NCI-H1436 treated with DMSO at 0.1 percent for 48 hours (cell line): ENCODE results near the gene ZNF423.

Source experiments
- DNase-seq: peaks from one replicate; lab custom pipeline; 2025; lab: John Stamatoyannopoulos, UW

Gene ZNF423

DNA sequence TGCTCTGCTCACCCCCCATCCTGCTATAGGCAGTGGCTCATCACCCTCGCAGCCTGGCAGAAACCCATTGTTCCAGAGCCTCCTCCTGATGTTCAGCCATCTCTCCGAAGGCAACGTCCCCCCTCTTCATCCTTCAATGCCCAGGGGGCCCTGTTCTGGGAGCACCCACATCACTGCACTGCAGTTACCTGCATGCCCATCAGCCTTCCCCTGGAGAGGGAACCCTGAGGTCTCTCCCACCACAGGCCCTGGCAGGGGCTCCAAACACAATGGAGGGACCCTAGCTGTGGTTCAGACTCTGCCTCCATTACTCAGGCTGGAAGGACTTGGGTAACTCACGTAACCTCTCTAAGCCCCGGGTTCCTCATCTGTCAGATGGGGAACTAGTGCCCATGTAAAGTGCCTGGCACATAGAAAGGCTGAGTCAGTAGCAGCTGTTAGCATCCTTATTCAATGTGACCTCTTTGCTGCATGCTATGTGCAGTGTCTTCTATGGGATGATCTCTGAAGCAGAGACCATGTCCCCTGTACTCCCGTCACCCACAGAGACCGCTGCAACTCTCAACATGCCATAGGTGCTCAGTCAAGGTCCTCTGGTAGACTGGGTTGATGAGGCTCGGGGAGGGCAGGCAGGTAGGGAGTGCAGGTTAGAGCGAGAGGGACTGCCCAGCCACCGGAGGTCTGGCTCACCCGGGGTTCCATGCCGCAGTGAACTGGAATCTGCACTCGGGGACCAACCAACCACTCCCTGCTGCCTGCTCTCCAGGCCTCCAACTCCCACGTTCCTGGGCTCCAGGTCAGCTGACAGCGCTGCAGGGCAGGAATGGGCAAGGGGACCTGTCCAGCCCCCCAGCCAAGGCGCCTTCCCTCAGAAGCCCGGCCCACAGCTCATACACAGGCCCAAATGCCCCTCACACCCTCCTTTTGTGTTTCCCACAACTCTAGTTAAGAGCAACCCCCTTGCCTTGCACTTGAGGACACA, 233.2 kb downstream of the ZNF423 start:
- DNase-seq = no peak

- no peak for DNase-seq
Measured at GRCh38 chr16:49622084-49622390, 233.9 kb downstream of the ZNF423 start.

GRCh38 chr16:49621241-49622083, 234.4 kb downstream of the ZNF423 start:
- no peak for DNase-seq

DNA sequence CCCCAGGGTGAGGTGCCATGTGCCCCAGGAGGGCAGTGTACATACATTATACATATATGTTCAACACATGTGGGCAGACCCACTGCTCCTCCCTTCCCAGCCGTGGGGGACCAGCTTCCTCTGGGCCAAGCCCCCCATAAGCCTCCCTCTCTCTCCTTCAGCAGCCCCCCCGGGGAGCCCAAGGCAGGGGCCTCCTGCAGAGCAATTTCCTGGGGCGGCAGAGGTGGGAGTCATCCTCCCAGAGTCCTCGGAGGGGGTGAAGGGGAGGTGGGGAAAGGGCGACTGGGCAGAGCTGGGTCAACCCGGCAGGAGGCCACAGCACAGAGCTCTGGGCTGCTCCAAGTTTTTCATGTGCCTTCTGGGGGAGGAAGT, 235.1 kb downstream of the ZNF423 start:
- DNase-seq = no peak

GRCh38 chr16:49620158-49620868, 235.6 kb downstream of the ZNF423 start:
- DNase-seq = no peak

- DNase-seq = no peak
Measured at GRCh38 chr16:49619811-49620157, 236.1 kb downstream of the ZNF423 start.

DNA sequence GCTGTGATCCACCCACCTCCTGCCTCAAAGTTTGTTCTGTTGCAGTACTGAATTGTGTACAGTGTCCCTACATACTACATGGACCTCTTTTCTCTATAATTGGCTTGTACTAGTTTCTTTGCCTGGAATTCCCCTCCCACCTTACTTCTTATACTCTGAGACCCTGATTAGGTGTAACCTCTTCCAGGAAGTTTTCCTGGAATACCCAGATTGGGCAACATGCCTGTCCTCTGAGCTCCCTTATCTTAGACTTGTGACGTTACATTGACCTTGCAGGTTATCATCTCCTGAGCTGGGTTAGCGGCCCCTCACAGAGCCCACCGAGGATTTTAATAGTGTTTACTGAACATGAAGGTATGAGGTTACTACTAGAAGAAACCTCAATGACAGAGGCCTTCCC, 237.0 kb downstream of the ZNF423 start:
- no peak for DNase-seq

GRCh38 chr16:49617710-49618330, 238.1 kb downstream of the ZNF423 start:
- DNase-seq = no peak

- DNase-seq = no peak
Measured at GRCh38 chr16:49617016-49617629, 238.8 kb downstream of the ZNF423 start.

DNA sequence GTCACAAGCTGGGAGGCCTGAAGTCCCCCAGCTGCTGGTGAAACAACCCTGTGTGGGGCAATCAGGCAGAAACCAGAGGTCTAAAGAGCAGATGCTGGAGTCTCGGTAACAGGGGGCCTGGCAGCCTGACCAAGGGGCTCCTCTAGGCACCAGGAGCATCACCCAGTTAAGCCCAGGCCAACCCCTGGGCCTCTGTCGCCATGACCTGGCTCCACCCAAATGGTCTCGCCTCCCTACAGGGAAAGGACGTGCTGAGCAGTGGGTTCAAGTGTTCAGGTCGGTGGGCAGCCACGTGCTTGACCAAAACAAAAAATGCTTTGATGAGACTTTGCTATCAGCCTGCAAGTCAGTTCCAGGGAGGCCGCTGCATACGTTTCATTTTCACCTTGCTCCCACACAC, 240.3 kb downstream of the ZNF423 start:
- no peak for DNase-seq

DNA sequence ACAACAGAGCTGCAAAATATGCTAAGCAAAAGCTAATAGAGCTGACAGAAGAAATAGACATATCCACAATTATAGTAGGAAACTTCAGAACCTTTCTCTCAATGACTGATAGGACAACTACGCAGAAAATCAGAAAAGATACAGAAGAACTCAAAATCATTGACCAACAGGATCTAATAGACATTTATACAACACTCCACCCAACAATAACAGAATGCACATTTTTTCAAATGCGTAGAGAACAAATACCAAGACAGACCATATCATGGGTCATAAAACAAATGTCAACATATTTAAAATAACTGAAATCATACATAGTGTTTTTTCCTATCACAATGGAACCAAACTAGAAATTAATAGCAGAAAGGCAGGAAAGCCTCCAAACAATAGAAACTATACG, 244.9 kb downstream of the ZNF423 start:
- DNase-seq = no peak

DNA sequence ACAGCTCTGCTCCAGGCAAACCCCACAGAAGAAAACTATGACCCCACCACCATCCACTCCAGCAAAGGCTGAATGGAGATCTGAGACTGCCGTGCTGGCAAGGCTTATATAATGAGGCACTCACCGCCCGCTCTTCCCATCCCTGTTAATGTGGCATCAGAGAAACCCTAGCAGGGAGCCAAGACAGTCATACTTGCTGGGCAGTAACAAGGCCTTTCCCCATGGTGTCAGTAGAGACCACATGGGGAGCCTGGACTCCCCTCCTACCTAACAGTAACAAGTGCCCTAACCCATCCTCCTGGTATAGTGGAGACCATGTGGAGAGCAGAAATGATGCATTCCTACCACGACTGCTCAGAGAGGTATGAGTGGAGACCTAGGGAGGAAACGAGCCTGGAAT, 247.1 kb downstream of the ZNF423 start:
- DNase-seq = no peak

- no peak for DNase-seq
Measured at GRCh38 chr16:49608098-49608497, 247.8 kb downstream of the ZNF423 start.

DNA sequence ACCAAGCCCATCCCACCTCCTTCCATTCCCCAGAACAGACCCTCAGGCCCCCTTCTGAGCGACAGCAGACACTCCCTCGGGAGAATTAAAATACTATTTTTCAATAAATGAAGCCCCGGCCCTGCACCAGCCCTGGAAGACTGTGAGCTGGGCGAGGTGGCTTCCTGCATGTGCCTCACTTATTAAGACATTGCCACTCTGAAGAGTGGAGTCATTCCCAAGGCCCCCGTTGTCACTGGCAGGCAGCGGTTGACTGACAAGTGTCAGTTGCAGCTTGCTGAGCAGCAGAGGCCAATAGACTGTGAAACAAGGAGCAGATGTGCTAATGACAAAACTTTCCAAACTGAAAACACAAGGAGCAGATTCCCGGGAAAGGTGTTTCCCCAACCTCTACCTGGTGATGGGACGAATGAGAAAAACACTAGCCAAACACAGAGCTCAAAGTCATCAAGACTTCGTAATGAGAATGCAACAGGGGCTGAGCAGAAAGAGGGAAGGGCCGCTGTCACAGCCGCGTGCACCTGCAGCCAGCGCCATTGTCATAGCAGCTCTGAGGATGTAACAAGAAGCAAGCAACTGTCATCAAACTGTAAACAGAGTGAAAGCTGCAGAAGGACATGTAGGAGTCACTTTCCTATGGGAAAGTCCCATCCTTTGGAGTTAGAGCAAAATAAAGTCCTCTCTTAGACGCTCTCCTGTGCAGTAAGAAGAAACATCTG, 250.2 kb downstream of the ZNF423 start:
- no peak for DNase-seq

DNA sequence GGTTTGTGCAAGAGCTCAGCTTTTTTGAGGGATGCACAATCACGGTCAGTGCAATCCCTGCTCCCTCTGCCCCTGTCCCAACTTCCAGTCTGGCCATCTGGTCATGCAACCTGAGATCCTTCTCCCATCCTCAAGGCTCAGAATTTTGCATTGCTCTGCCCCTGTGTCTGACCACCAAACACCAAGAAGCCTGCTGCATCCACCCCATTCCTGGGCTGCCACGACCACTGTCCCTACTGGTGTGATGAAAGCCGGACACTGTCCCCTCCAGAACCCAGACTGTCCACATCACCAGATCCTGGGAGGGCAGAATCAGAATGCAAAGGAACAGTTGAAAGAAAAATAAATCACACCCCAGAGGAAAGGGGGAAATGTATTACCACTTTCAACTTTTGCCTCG, 251.3 kb downstream of the ZNF423 start:
- no peak for DNase-seq

DNA sequence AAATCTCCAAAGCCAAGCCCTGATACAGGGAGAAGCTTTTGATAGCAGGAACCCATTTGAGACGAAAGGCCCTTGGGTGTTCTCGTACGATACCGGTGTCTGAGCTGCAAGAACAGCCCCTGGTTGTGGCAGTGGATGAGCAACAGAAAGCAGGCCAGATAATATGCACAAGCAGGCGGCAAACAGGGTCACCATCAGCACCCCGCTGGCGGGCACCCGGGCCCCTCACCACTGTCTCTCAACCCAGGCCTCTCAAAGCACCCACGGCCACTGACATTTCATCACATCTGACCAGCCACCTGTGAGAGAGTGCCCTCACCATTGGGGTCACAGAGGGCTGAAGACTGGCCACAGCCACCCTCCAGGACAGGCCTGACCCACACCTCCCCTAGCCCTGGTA, 252.0 kb downstream of the ZNF423 start:
- DNase-seq = no peak

DNA sequence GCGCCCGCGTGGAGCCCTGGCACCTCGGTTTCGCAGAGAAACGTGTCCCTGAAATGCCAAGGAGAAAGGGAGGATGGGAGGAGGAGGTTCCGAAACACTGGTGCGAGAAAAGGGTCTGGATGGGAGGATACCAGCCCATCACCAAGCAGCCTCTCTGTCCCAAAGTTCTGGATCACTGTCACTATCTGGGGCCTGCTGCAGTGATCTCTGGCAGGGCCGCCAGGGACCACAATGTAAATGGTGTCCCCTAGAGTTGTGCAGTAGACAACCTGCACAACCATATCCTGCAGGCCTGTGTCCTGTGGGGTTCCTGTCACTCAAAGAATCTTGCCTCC, 253.0 kb downstream of the ZNF423 start:
- DNase-seq = no peak

DNA sequence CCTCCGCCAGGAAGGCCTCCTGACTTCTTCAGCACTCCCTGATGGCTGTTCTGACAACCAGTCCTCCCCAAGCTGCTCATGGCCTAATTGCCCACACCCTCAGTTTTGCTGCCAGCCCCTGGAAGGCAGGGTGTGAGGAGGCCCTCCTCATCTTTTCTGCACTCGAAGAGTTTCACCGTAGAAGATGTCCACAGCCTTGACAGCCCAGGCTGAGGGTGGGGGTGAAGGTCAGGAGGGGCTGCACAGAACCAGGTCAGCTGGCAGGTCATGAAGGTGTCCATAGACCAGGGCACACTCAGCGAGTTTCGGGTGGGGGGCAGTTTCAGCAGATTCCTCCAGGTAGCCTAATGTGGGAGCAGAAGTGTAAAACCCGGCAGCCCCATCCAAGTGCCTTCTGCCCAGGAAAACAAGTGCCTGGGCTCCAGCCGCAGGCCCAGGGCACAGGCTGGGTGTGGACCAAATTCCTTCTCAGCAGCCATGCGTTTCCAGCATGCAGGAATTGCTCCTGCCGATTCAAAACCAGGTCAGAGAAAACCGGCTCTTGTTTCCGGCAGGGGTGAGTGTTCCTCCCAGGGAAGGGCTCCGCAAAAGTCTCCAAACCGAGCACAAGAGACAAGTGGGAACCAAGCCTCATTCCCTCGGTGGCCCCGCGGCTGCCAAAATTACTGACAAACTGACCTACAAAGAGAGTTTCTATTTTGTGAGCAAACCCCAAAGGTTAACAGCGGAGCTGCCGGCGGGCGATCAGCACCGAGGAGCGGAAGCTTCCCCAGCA, 253.5 kb downstream of the ZNF423 start:
- no peak for DNase-seq

- no peak for DNase-seq
Measured at GRCh38 chr16:49601576-49601975, 254.3 kb downstream of the ZNF423 start.

GRCh38 chr16:49600976-49601375, 254.9 kb downstream of the ZNF423 start:
- no peak for DNase-seq
